Mammary epithelial cell (primary cell): ENCODE data around the gene GBX2.

Source experiments
- CTCF ChIP-seq, 2 donors: IDR thresholded peaks in 1 of 2; conservative IDR thresholded peaks in 1 of 2; 2 replicates each; pipeline ENCODE4 v1.5.1; 2011 to 2012; ENCODE audit warnings: inconsistent platforms in 2 of 2, low read length in 2 of 2, mild to moderate bottlenecking in 2 of 2, control low read depth in 1 of 2, low read depth in 1 of 2; ENCODE audit not compliant: insufficient read depth in 1 of 2; ENCODE audit errors: extremely low read depth in 1 of 2
- EZH2 ChIP-seq: IDR thresholded peaks from 2 replicates; pipeline ENCODE4 v1.6.1; 2012; ENCODE audit warnings: low read length, inconsistent platforms, borderline replicate concordance

- no peak for TF ChIP-seq CTCF (conservative IDR thresholded peaks at IDR 0.05 in 1 of 2, IDR thresholded peaks at IDR 0.05 in 1 of 2; ENCODE audit: extremely low read depth in 1 of 2, insufficient read depth in 1 of 2, low read depth in 1 of 2, low read length in 2 of 2)
- TF ChIP-seq EZH2: no peak
These were observed 3.6 kb upstream of the GBX2 start for GRCh38 chr2:236171680-236172254.
